Heart right ventricle (tissue), 16 donors: ENCODE data around the gene IGF1R. TPM values are rescaled to one million over a fixed set of nuclear protein-coding genes. Genes with fewer than 3 reads are reported as not detected.
A peak's percentile ranks its signal among the peaks of the same experiment; 100 is the strongest.

Experiments used
- ATAC-seq, 8 donors: fragments of 200-7000 bp; cut with Tn5 transposase; one replicate each; pipeline ENCODE4 v1.9.1; 2020; ENCODE audit warnings: mild to moderate bottlenecking in 8 of 8, moderate library complexity in 8 of 8, moderate number of reproducible peaks in 1 of 8
- DNase-seq, 2 donors: peaks; one replicate each; pipeline ENCODE4 v3.0.0-alpha.2; 2020
- H3K27ac ChIP-seq, 10 donors: fragments of 200-600 bp; sonication (generic) in 2 of 10; one replicate each; pipeline versions ENCODE4 v1.5.0 to v1.8.0; 2020 to 2022; ENCODE audit warnings: mild to moderate bottlenecking in 3 of 10
- H3K27me3 ChIP-seq, 7 donors: fragments of 200-600 bp; one replicate each; pipeline ENCODE4 v1.8.0; 2021 to 2022; ENCODE audit warnings: mild to moderate bottlenecking in 2 of 7
- H3K36me3 ChIP-seq, 9 donors: fragments of 200-600 bp; sonication (generic) in 1 of 9; one replicate each; pipeline versions ENCODE4 v1.5.0 to v1.8.0; 2020 to 2022; ENCODE audit warnings: mild to moderate bottlenecking in 2 of 9
- H3K4me1 ChIP-seq, 9 donors: fragments of 200-600 bp; sonication (generic) in 1 of 9; one replicate each; pipeline versions ENCODE4 v1.5.0 to v1.8.0; 2020 to 2022; ENCODE audit warnings: mild to moderate bottlenecking in 4 of 9
- H3K4me3 ChIP-seq, 10 donors: fragments of 200-600 bp; sonication (generic) in 2 of 10; one replicate each; pipeline versions ENCODE4 v1.5.0 to v1.8.0; 2020 to 2022; ENCODE audit warnings: mild to moderate bottlenecking in 7 of 10, moderate library complexity in 2 of 10
- H3K9me3 ChIP-seq, 11 donors: fragments of 200-600 bp in 10 of 11; sonication (generic) in 2 of 11; one replicate each; pipeline versions ENCODE4 v1.5.0 to v1.8.0; 2013 to 2022; ENCODE audit warnings: mild to moderate bottlenecking in 2 of 11, control low read depth in 1 of 11, moderate library complexity in 1 of 11
- WGBS, 2 donors: extraction: QIAGEN DNeasy Blood & Tissue Kit; methylation state at CpG; one replicate each; pipeline ENCODE4 v1.1.7; 2013; ENCODE audit warnings: inconsistent platforms in 1 of 2; 5-methylcytosine and 5-hydroxymethylcytosine counted together
- intact Hi-C, 10 donors: fragments of 100-400 bp; cut with DNase I; formaldehyde crosslinking; loops; one replicate each; pipeline versions ENCODE4 v1.11.1 to v1.14.2; 2022
- polyA plus RNA-seq, 2 donors: library from polyadenylated mRNA; stranded (reverse); fragments of 200-250 nt; gene quantifications; one replicate each; pipeline ENCODE4 v1.2.3, GENCODE V29; 2013
- total RNA-seq, 10 donors: library from RNA; stranded (reverse); fragmentation: NEBNext Ultra II Directional in 3 of 10; extraction: Animal tissue kit (Norgen Biotek cat#: 25700) in 3 of 10; gene quantifications; one replicate each; pipeline versions ENCODE4 v1.2.1 to v1.2.4, GENCODE V29; 2021 to 2023
- TF ChIP-seq, protein P1 (sequence below), 9 donors: fragments of 200-600 bp; sonication (generic) in 2 of 9; IDR thresholded peaks; one replicate each; pipeline versions ENCODE4 v1.5.0 to v1.8.0; 2021 to 2022; ENCODE audit warnings: antibody characterized with exemption in 9 of 9, mild to moderate bottlenecking in 5 of 9, moderate library complexity in 1 of 9
- donor health status: Arrhythmogenic right ventricular cardiomyopathy.
- donor health status: ischemic (EF 13 %, LVEDD 7.1; RV severe dilation, severe dysfunction).
- donor health status: healthy with polysubstance abuse.
- donor health status: DM: no; HTN: yes; CAD: no.
- donor health status: DM: no; HTN: no; CAD: no.
- donor health status: ischemic (EF 25% LVEDD 6.9; RV normal size, moderate dysfunction).
- donor health status: ischemic (EF 25% LVEDD 5.7; RV mildly dilated, moderate dysfunction).
- donor health status: healthy.
- donor health status: DM: yes; HTN: yes; CAD: no.
- donor health status: Ischemic cardiomyopathy.
- donor health status: ischemic (EF 35%, LVEDD 5.7; RV mildly dilated, moderate dysfunction).
- donor health status: nonischemic (EF 11% LVEDD 7.7; RV severe dilation, severe dysfunction).
- donor health status: DM: yes; HTN: yes; CAD: no.
- donor health status: PGD.
- donor health status: ischemic (EF 29% LVEDD 5.4; RV normal size, mild dysfunction).
- donor health status: nonischemic (EF 23%, LVEDD 6.1; RV moderate dilation, normal function).

The IGF1R gene
- total and polyA plus RNA-seq, 12 donors = 3.4 to 88.2 (median 45.9) TPM

GRCh38 chr15:98800437-98801233, 152.3 kb downstream of the IGF1R start:
- Histone ChIP-seq H3K4me1 (peaks cover 21 to 67% (median 39%) of the 10 kb centered on the region in 9 donors), H3K27me3 (no peaks in the 10 kb centered on the region), H3K9me3 (no peaks in the 10 kb centered on the region), H3K4me3 (peak overlapping the region in 3 of 10 donors; percentile 6 to 18 (median 8)), H3K36me3 (no peaks in the 10 kb centered on the region), H3K27ac (peak overlapping the region in 8 of 10 donors; percentile 31 to 72 (median 56))
- intact Hi-C loops = loop anchor here in 1 of 10 donors (5.0 kb wide), 1 partner anchor 37 kb away; no protein-coding TSS in a partner anchor
- WGBS, 2 donors = 10% methylated on average over 11 of the region's 11 CpGs
- ATAC-seq = peak; percentile 81 to 92 (median 86)
- TF ChIP-seq, protein P1, sequence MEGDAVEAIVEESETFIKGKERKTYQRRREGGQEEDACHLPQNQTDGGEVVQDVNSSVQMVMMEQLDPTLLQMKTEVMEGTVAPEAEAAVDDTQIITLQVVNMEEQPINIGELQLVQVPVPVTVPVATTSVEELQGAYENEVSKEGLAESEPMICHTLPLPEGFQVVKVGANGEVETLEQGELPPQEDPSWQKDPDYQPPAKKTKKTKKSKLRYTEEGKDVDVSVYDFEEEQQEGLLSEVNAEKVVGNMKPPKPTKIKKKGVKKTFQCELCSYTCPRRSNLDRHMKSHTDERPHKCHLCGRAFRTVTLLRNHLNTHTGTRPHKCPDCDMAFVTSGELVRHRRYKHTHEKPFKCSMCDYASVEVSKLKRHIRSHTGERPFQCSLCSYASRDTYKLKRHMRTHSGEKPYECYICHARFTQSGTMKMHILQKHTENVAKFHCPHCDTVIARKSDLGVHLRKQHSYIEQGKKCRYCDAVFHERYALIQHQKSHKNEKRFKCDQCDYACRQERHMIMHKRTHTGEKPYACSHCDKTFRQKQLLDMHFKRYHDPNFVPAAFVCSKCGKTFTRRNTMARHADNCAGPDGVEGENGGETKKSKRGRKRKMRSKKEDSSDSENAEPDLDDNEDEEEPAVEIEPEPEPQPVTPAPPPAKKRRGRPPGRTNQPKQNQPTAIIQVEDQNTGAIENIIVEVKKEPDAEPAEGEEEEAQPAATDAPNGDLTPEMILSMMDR (IDR thresholded peaks at IDR 0.05) = no peak
- peak; percentile 24 to 51 for DNase-seq

DNA sequence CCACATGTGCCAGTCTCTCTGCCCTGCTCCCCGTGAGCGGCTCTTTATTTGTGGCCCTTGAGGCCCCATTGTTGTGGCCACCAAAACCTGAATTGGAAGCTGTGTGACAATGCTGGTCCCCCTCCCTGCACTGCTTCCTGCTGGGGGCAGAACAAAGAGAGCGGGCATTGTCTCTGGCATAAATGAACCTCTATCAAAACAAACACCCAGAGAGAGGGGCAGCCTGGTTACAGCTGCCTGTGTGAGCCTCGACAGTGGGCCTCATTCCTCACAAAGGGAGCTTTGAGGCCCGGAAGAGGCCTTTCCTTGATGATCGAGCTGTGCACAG, 152.9 kb downstream of the IGF1R start:
- peak overlapping the region in 1 of 10 donors; percentile 18 for H3K4me3 ChIP-seq
- peak overlapping the region in 8 of 10 donors; percentile 31 to 72 (median 56) for H3K27ac ChIP-seq
- WGBS, 2 donors = 59% methylated on average over 6 of the region's 6 CpGs
- H3K9me3 ChIP-seq = no peaks in the 10 kb centered on the region
- TF ChIP-seq, protein P1 (IDR thresholded peaks at IDR 0.05) = no peak
- no peaks in the 10 kb centered on the region for H3K27me3 ChIP-seq
- intact Hi-C loops = loop anchor here in 1 of 10 donors (5.0 kb wide), 1 partner anchor 36 kb away; no protein-coding TSS in a partner anchor
- H3K36me3 ChIP-seq = no peaks in the 10 kb centered on the region
- DNase-seq (no peak), ATAC-seq (peak in 3 of 8 donors; percentile 3 to 13 (median 10))
- H3K4me1 ChIP-seq = peaks cover 21 to 72% (median 39%) of the 10 kb centered on the region in 9 donors

DNA sequence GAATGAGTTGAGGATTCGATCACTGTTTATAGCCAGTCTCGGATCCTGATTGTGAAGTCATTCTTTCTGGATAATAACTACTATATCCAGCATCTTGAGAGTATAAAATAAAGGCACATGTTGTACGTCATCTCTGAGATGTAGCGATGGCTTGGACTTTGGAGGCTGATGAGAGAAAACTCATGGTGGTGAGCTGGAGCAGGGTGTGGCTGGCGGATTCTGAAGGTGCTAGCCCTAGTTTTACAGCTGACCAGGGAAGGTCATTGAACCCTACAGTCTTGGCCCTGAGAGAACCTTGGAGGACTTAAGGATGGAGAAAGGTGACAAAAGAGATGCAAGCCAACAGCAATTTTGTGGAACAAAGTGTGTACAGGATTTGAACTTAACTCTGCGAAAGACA, 153.8 kb downstream of the IGF1R start:
- intact Hi-C loops = loop anchor here in 1 of 10 donors (5.0 kb wide), 1 partner anchor 35 kb away; no protein-coding TSS in a partner anchor
- ATAC-seq (no peak), DNase-seq (no peak)
- no peaks in the 10 kb centered on the region for H3K27me3 ChIP-seq
- H3K4me1 ChIP-seq = peaks cover 25 to 77% (median 48%) of the 10 kb centered on the region in 9 donors
- TF ChIP-seq, protein P1 (IDR thresholded peaks at IDR 0.05) = no peak
- H3K9me3 ChIP-seq = no peaks in the 10 kb centered on the region
- H3K27ac ChIP-seq = no peak overlapping the region
- no peaks in the 10 kb centered on the region for H3K36me3 ChIP-seq
- WGBS, 2 donors = 95 to 98% methylated on average over 6 of the region's 6 CpGs
- H3K4me3 ChIP-seq = no peak overlapping the region

DNA sequence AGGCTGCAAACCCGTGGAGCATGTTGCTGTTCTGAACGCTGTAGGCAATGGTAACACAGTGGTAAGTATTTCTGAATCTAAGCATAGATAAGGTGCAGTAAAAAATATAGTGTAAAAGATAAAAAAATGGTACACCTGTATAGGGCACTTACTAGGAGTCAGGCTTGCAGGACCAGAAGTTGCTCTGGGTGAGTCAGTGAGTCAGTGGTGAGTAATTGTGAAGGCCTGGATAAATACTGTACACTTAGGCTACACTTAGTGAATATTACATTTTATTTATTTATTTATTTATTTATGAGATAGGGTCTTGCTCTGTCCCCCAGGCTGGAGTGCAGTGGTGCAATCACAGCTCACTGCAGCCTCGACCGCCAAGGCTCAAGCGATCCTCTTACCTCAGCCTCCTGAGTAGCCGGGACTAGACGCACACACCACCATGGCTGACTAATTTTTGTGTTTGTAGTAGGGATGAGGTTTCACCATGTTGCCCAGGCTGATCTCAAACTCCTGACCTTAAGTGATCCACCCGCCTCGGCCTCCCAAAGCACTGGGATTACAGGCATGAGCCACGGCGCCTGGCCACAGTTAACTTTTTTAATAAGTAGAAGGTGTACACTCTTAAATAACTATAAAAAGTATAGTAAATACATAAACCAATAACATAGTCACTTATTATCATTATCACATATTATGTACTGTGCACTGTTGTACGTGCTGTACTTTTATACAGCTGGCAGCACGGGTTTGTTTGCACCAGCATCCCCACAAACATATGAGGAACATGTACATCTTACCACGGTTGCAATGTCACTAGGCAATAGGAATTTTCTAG, 155.1 kb downstream of the IGF1R start:
- WGBS, 2 donors = 96% methylated on average over 14 of the region's 14 CpGs
- ATAC-seq = no peak
- no peak for DNase-seq
- TF ChIP-seq, protein P1 (IDR thresholded peaks at IDR 0.05) = no peak
- Histone ChIP-seq H3K27ac (no peak overlapping the region), H3K9me3 (no peaks in the 10 kb centered on the region), H3K27me3 (no peaks in the 10 kb centered on the region), H3K4me1 (peaks cover 27 to 77% (median 58%) of the 10 kb centered on the region in 9 donors), H3K36me3 (no peaks in the 10 kb centered on the region), H3K4me3 (no peak overlapping the region)
- intact Hi-C loops = loop anchor here in 1 of 10 donors (5.0 kb wide), 1 partner anchor 34 kb away; no protein-coding TSS in a partner anchor
